CD14-positive monocyte (primary cell): ENCODE data around the gene PDPK1. TPM values are rescaled to one million over a fixed set of nuclear protein-coding genes. Genes with fewer than 3 reads are reported as not detected.
"Not testable (repeated sequence)": the region's sequence is repeated elsewhere in the genome, so short reads cannot be mapped to it uniquely, and the experiment has no call there.

Source experiments
- DNase-seq, 3 donors: peaks; one replicate each; pipeline ENCODE4 v3.0.0-alpha.2; 2011 to 2022
- H2AFZ ChIP-seq: 2 replicates; pipeline ENCODE4 v1.6.0; 2012; ENCODE audit warnings: mild to moderate bottlenecking, low read depth, low read length, inconsistent platforms; ENCODE audit not compliant: insufficient read depth, poor library complexity, severe bottlenecking
- H3K27ac ChIP-seq, 2 donors: 1 replicate in 1 of 2; 2 replicates in 1 of 2; pipeline ENCODE4 v1.5.1; 2012 to 2013; ENCODE audit warnings: low read length in 2 of 2, control low read depth in 1 of 2, inconsistent platforms in 1 of 2, low read depth in 1 of 2, mild to moderate bottlenecking in 1 of 2
- H3K27me3 ChIP-seq, 2 donors: one replicate each; pipeline versions ENCODE4 v1.6.0 to v1.6.1; 2011 to 2013; ENCODE audit warnings: low read length in 2 of 2; ENCODE audit not compliant: control insufficient read depth in 2 of 2, insufficient read depth in 2 of 2
- H3K36me3 ChIP-seq, 2 donors: replicated peaks in 1 of 2; 1 replicate in 1 of 2; 2 replicates in 1 of 2; pipeline versions ENCODE4 v1.5.1 to v1.6.1; 2012 to 2013; ENCODE audit warnings: low read length in 2 of 2, control low read depth in 1 of 2, inconsistent platforms in 1 of 2, mild to moderate bottlenecking in 1 of 2; ENCODE audit not compliant: insufficient read depth in 2 of 2, control insufficient read depth in 1 of 2
- H3K4me1 ChIP-seq, 2 donors: 1 replicate in 1 of 2; 2 replicates in 1 of 2; pipeline versions ENCODE4 v1.5.1 to v1.6.1; 2012 to 2013; ENCODE audit warnings: low read length in 2 of 2, control low read depth in 1 of 2, inconsistent platforms in 1 of 2, mild to moderate bottlenecking in 1 of 2, moderate library complexity in 1 of 2; ENCODE audit not compliant: insufficient read depth in 2 of 2, control insufficient read depth in 1 of 2
- H3K4me2 ChIP-seq: replicated peaks from 2 replicates; pipeline ENCODE3; 2012; ENCODE audit warnings: low read length, moderate library complexity, mild to moderate bottlenecking; ENCODE audit not compliant: poor library complexity, severe bottlenecking; ENCODE audit errors: extremely low read depth
- H3K4me3 ChIP-seq, 3 experiments: fragments of 200-600 bp in 1 of 3; sonication (generic) in 1 of 3; replicated peaks in 1 of 3; 1 replicate in 2 of 3; 2 replicates in 1 of 3; pipeline ENCODE4 v1.5.1; 2011 to 2013; ENCODE audit warnings: low read length in 3 of 3, mild to moderate bottlenecking in 3 of 3, control low read depth in 2 of 3, low read depth in 2 of 3, inconsistent platforms in 1 of 3, moderate library complexity in 1 of 3
- H3K79me2 ChIP-seq: 2 replicates; pipeline ENCODE4 v1.6.0; 2012; ENCODE audit warnings: mild to moderate bottlenecking, control low read depth, inconsistent platforms, low read length, moderate library complexity; ENCODE audit not compliant: insufficient read depth
- H3K9ac ChIP-seq: 2 replicates; pipeline ENCODE4 v1.6.0; 2017; ENCODE audit warnings: low read length, mild to moderate bottlenecking; ENCODE audit not compliant: insufficient read depth, poor library complexity, severe bottlenecking
- H3K9me3 ChIP-seq, 2 donors: replicated peaks in 1 of 2; 1 replicate in 1 of 2; 2 replicates in 1 of 2; pipeline versions ENCODE4 v1.5.1 to v1.6.1; 2012 to 2013; ENCODE audit warnings: low read length in 2 of 2, control low read depth in 1 of 2; ENCODE audit not compliant: control insufficient read depth in 1 of 2, insufficient read depth in 1 of 2
- H4K20me1 ChIP-seq: 2 replicates; pipeline ENCODE4 v1.6.0; 2012; ENCODE audit warnings: mild to moderate bottlenecking, low read length, control low read depth, moderate library complexity; ENCODE audit not compliant: insufficient read depth
- H3K27ac Mint-ChIP-seq, 7 donors: one replicate each; pipeline ENCODE4 v1.8.0; 2020; ENCODE audit warnings: mild to moderate bottlenecking in 7 of 7, mixed read lengths in 7 of 7, moderate library complexity in 6 of 7, inconsistent platforms in 2 of 7
- H3K27me3 Mint-ChIP-seq, 3 donors: one replicate each; pipeline ENCODE4 v1.8.0; 2021 to 2022; ENCODE audit warnings: low read depth in 3 of 3, mild to moderate bottlenecking in 3 of 3, mixed read lengths in 3 of 3, moderate library complexity in 3 of 3, inconsistent platforms in 1 of 3
- H3K36me3 Mint-ChIP-seq, 2 donors: one replicate each; pipeline ENCODE4 v1.8.0; 2020; ENCODE audit warnings: mixed read lengths in 2 of 2, inconsistent platforms in 1 of 2, mild to moderate bottlenecking in 1 of 2
- H3K4me1 Mint-ChIP-seq: one replicate; pipeline ENCODE4 v1.8.0; 2020; ENCODE audit warnings: mild to moderate bottlenecking, mixed read lengths
- H3K4me3 Mint-ChIP-seq, 2 donors: one replicate each; pipeline ENCODE4 v1.8.0; 2020; ENCODE audit warnings: mild to moderate bottlenecking in 2 of 2, mixed read lengths in 2 of 2, moderate library complexity in 1 of 2
- H3K9me3 Mint-ChIP-seq, 7 donors: one replicate each; pipeline ENCODE4 v1.8.0; 2020 to 2022; ENCODE audit warnings: mixed read lengths in 7 of 7, mild to moderate bottlenecking in 6 of 7, moderate library complexity in 6 of 7, inconsistent platforms in 2 of 7
- WGBS: methylation state at CpG from one replicate; pipeline ENCODE4 v1.1.5; 2013; ENCODE audit warnings: missing lambda C conversion rate; ENCODE audit not compliant: insufficient coverage; 5-methylcytosine and 5-hydroxymethylcytosine counted together
- intact Hi-C, 2 donors: fragments of 100-400 bp; cut with micrococcal nuclease; formaldehyde crosslinking; loops; one replicate each; pipeline versions ENCODE4 v1.15.0 to v1.15.1; 2023
- polyA plus RNA-seq, 3 donors: library from polyadenylated mRNA; depleted of rRNA in 1 of 3; unstranded in 2 of 3; stranded (reverse) in 1 of 3; fragments of 300-500 nt in 2 of 3; fragments of >200 nt in 1 of 3; fragmentation: Illumina TruSeq in 2 of 3; gene quantifications; 1 replicate in 2 of 3; 2 replicates in 1 of 3; pipeline ENCODE4 v1.2.3, GENCODE V29; 2012 to 2021
- small RNA-seq: library from RNA; depleted of rRNA; stranded (forward); fragments of <200 nt; gene quantifications from one replicate; pipeline ENCODE3, GENCODE V24; 2012; ENCODE audit warnings: low read depth; ENCODE audit not compliant: insufficient read length

Gene PDPK1
- polyA plus RNA-seq, 3 donors, result 35.6 to 45.9 (median 38.6) TPM

- H3K4me3 Mint-ChIP-seq, H3K9me3 Mint-ChIP-seq: not testable (repeated sequence)
Measured at GRCh38 chr16:2651268-2651871, 113.5 kb downstream of the PDPK1 start.

More at GRCh38 chr16:2651268-2651871, 113.5 kb downstream of the PDPK1 start:
- H3K9me3 ChIP-seq, H2AFZ ChIP-seq, H3K4me1 ChIP-seq, H4K20me1 ChIP-seq, H3K27me3 ChIP-seq, H3K36me3 Mint-ChIP-seq, H3K27me3 Mint-ChIP-seq, H3K79me2 ChIP-seq, H3K4me2 ChIP-seq, H3K27ac ChIP-seq, H3K4me1 Mint-ChIP-seq, H3K36me3 ChIP-seq, DNase-seq, H3K9ac ChIP-seq, H3K27ac Mint-ChIP-seq, intact Hi-C loops, H3K4me3 ChIP-seq: not testable (repeated sequence)
- WGBS, result no CpG with 5 or more reads among the region's 14 CpGs

Small RNA genes within 50 kb of the gene (small RNA-seq; reads per million reads assigned to genes)
- not detected for gene AC093525.1
- gene MIR3178, result not detected

Other genes starting within 250 kb of the PDPK1 start
- 1 to 10 TPM in 1 of 3 donors, under 1 TPM in 2; 0.06 to 1.2 (median 0.68) TPM for gene ABCA3, start 197.3 kb upstream of the PDPK1 start, polyA plus RNA-seq
- under 1 TPM; 0.34 to 0.97 (median 0.68) TPM for gene CCNF, start 108.6 kb upstream of the PDPK1 start, polyA plus RNA-seq
- under 1 TPM in 1 of 3 donors, not detected in 2; 0.28 TPM for gene TEDC2, start 77.9 kb upstream of the PDPK1 start, polyA plus RNA-seq
- gene NTN3, start 66.7 kb upstream of the PDPK1 start, polyA plus RNA-seq, result not detected
- gene TBC1D24, start 62.9 kb upstream of the PDPK1 start, polyA plus RNA-seq, result 1 to 10 TPM in 2 of 3 donors, under 1 TPM in 1; 0.76 to 5.9 (median 2.1) TPM
- gene ATP6V0C, start 24.1 kb upstream of the PDPK1 start, polyA plus RNA-seq, result 100 to 1,000 TPM; 176 to 310 (median 187) TPM
- gene AMDHD2, start 17.6 kb upstream of the PDPK1 start, polyA plus RNA-seq, result 10 to 100 TPM in 1 of 3 donors, 1 to 10 TPM in 2; 6.9 to 57.8 (median 8.4) TPM
- gene CEMP1, start 6.6 kb upstream of the PDPK1 start, polyA plus RNA-seq, result under 1 TPM in 2 of 3 donors, not detected in 1; 0.12 to 0.56 TPM
- gene KCTD5, start 144.5 kb downstream of the PDPK1 start, polyA plus RNA-seq, result 10 to 100 TPM; 16.0 to 23.1 (median 21.0) TPM
- gene PRSS27, start 182.2 kb downstream of the PDPK1 start, polyA plus RNA-seq, result 1 to 10 TPM in 1 of 3 donors, not detected in 2; 1.1 TPM
- gene SRRM2, start 214.6 kb downstream of the PDPK1 start, polyA plus RNA-seq, result 1,000 to 10,000 TPM in 1 of 3 donors, 10 to 100 TPM in 2; 19.0 to 1,186 (median 31.8) TPM
- gene ELOB, start 239.3 kb downstream of the PDPK1 start, polyA plus RNA-seq, result 100 to 1,000 TPM; 150 to 405 (median 363) TPM
- under 1 TPM in 1 of 3 donors, not detected in 2; 0.05 TPM for gene PRSS33, start 249.5 kb downstream of the PDPK1 start, polyA plus RNA-seq